GM19395 (cell line): Measurements from ENCODE around the gene COL23A1.
"Not testable (repeated sequence)": the region's sequence is repeated elsewhere in the genome, so short reads cannot be mapped to it uniquely, and the experiment has no call there.

Experiments used
- ATAC-seq: cut with Tn5 transposase; IDR thresholded peaks from one replicate; pipeline ENCODE4 v1.9.1; 2021; ENCODE audit warnings: mild to moderate bottlenecking, moderate library complexity; ENCODE audit not compliant: unreplicated experiment

The COL23A1 gene

DNA sequence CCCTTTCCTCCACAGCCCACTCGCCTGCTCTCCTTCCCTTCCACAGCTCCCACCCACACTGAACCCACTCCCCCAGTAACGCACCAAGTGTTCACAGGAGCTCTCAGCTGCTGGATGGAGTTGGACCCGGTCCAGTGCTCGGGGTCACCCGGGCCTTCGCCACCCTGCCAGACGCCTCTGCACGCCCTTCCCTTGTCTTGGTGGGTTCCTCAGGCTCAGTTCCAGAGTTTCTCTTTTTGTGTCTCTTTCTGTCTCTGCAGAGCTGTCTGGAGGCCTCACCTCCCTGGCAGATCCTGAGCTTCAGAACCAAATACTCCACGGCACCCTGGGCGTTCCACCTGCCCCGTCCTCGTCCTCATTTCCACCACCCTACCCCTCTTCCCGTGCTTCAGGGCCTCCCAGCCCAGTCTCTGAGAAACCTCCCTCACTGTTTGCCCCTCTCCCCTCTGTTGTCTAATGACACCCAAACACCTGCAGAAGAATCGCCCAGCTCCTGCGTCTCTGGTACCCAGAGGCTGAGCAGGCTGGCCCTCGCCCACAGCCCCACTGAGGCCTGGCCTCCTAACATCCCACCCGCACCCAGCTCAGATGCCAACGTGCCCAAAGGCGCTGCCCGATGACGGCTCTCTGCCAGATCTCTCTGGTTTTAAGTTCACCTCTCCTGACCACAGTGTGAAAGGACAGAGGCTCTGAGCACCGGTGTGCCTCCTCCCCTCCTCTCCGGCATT lies 74.3 kb downstream of the COL23A1 start:
- no peak for ATAC-seq

DNA sequence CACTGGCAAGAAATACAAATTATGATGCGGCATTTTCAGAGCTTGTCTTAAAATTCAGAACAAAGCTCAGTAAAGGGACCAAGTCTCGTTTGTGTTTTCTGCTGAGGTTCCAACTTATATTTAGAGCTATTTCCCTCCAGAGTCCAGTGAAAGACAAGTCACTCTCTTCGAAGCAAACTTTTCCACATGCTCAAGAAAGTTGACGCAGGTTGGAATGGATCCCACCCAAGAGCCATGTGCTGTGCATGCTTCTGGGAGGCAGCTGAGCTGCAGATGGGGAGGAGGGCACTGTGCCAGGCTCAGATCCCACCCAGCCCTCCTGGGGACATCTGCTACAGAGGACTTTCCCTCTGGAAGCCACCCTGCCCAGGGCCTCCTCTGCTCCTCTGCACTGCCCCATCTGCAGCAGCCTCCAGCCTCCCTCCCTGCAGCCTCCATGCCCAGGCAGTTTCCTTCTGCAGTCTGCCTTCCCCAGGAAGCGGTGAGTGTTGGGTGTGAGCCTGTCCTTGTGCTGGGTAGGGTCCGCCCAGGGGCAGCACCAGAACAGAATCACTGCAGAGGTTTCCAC lies 75.3 kb downstream of the COL23A1 start:
- no peak for ATAC-seq

DNA sequence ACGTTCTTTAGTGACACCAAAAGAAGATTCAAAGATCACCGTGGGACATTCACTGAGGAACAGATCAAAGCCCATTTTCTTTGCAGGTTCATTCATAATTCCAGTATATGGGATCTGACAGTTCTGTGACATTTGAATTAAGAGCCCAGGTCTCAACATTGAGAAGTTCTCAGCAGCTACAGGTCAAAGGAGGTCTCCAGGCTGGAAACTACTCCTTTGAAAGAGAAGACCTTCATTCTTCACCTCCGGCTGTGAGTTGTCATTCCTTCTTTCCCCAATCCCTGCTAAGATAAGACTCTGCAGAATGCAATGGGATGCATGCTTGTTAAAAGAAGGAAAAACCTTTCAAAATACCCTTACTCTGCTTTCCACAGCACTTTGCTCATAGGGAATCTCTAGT lies 79.0 kb downstream of the COL23A1 start:
- ATAC-seq = no peak

DNA sequence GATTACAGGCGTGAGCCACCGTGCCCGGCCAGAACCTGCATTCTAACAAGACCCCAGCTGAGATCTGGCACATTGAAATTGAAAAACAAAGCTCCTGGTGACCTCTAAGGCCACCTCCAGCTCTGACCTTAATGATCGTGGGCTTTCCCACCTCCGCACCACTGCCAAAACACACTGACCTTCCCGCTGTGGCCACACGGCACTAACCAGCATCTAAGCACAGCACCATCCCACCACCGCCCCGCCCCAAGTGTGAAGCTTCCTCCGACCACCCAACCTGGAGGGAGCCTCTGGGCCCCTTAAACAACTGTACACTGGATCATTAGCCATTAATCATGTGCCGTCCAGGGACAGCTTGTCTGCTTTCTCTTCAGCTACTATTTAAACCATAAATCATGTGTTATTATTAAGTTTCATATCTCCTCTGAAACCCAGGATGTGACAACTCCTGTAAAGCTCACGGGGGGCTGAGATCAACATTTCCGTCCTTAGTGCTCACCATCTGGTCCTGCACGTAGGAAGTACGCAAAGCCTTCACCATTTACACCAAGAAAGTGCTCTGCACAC lies 80.6 kb downstream of the COL23A1 start:
- ATAC-seq = no peak

DNA sequence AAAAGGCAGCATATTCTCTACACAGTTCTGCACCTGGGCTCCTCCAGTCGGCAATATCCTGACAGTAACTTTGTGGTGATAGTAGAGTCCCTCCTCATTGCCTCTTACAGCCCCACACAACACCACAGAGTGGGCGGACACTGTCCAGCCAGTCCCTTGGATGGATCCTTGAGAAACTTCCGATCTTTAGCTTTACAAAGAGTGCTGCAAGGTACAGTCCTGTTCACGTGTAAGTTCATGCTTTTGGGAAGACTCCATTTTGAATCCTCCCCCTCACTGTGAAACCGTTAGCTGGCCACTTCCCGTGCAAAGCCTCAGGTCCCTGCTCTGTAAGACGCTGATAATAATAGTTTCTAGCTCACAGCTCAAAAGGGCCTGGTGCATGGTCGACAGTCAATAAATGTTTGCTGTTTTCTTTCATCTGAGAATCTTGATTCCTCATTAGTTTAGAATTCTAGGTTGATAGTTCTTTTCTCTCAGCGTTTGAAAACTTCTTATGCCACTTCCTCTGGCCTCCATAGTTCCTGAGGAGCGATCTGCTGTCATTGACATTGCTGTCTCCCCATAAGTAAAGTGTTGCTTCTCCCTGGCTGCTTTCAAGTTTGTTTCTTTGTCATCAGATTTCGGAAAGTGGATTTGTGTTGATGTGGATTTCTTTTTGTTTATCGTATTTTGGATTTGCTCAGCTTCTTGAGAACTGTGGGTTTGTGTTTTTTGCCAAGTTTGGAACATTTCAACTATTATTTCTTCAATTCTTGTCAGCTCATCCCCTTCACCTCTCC lies 82.9 kb downstream of the COL23A1 start:
- ATAC-seq = no peak

DNA sequence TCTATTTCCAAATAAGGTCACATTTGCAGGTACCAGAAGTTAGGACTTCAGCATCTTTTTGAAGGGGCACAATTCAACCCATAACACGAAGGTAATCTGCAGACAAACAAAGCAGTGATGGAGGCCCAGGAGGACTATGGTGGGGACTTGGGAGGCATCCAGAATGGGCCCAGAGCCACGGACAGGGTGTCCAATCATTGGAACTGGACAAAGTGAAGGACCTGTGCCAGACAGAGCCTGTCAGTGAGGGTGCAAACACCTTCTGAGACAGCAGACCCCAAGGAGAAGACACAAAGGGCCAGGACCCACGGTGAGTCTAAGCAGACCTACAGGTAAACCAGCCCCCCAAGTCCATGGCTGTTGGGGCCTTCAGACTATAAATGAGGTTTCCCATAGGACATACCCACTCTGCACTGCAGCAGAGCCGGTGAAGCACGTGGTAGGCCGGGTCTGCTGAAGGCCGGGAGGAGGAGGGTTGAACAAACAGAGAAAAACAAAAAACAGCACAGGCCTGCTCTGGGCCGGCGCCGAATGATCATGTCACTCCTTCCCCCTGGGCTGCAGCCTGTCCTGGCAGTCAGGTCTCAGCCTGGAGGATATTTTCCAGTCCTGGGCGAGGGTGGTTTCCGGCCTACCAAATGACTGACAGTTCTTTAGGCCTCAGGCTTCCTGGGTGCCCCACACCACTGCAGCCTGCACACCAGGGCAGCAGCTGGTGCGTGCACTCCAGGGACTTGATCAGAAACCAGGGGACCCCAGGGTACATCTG lies 84.4 kb downstream of the COL23A1 start:
- no peak for ATAC-seq

DNA sequence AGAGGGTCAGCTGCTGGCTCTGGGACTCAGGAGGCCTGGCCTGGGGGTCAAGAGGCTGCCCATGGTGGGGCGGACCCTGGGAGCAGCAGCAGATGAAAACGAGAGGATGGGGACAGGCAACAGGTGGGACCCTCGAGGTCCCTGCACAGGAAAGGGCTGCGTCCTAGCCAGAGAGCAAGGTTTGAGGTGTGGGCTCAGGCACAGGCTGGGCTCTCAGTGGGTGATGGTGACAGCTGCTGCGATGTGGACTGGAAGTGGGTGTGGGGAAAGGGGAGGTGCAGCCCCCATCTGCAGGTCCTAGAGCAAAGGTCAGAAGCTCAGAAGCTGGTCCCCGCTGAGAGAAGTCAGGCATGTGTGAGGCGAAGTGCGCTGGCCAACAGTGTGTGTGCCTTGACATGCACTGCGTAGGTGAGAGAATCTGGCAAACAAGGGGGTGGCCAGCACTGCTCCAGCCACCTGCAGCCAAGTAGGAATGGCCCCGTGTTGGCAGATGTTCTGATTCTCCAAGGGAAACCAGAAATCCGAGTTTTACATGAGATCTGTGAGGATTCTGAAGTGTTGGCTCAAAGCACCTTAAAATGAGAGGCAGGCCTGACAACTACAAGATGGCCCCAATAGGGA lies 85.7 kb downstream of the COL23A1 start:
- no peak for ATAC-seq

DNA sequence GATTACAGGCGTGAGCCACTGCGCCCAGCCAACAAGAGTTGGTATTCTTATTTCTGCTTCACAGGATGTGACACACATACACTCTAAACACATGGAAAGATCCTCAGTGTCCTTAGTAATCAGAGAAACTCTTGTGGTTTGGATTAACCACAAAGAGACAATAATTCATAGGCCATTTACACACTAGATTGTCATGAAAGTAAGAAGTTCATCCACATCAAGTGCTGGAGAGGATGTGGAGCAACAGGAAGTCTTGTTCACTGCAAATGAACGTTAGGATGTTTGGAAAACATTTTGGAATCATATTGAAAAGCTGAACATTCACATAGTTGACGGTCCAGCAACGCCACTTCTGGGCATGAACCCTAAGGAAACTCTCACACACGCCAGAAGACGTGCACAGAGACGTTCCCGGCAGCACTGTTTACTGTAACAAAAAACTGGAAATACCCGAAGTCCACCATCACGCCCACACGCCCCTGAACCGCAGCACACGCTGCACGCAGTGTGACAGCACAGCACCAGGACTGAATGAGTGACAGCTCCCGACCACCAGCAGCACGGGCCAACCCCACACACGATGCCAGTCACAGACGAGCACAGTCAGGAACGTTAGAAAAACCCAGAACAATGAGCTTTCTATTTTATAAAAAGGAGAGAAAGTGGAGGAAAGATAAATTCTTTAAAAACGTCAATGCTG lies 87.6 kb downstream of the COL23A1 start:
- ATAC-seq = no peak

DNA sequence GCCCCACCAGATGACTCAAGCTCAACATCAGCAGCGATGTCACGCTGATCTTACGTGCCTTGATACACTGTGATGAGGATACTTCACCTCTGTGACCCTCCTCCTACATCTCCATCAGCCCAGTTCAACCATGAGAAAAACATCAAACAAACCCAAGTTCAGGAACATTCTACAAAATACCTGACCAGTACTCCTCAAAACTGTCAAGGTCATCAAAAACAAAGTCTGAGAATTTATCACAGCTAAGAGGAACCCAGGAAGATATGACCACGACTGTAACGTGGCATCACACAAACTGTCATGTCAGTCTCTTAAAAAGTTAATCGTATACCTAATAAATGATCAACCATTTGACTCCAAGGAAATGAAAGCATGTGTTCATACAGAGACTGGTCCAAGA lies 90.8 kb downstream of the COL23A1 start:
- no peak for ATAC-seq

DNA sequence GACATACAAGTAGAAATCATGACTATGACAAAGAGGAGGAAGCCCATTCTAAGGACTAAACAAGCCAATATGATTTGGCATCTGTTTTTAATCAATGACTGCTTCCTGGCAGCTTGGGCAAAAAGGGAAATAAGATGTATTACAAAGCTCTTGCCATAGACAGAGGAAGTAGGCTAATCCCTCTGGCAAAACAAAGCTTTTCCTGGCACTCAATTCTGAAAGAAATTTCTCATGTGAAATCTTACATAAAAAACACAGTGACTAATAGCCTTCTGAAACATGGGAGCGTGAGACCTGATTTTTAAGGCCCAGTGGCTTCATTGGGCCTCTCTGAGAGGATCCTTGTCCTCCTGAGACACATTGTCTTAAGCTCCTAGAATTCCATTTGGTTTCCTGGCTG lies 93.6 kb downstream of the COL23A1 start:
- no peak for ATAC-seq

DNA sequence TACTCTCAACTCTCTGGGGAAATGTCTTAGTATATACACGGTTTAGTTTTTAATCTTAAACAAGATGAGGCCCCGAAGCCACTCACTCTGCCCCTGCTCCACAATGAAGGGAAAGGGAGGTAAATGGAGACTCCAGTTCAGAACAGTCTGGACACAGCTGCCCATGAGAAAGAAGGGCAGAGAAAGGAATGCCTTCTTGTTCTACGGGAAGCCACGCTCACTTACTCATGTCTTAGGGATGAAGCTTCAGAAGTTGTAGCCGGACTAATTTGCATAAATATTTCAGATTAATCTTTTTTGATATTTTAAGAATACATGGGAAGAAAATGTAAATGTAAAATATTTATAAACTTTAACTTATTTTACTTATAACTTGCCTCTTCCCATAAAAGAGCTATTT lies 94.0 kb downstream of the COL23A1 start:
- ATAC-seq = no peak

DNA sequence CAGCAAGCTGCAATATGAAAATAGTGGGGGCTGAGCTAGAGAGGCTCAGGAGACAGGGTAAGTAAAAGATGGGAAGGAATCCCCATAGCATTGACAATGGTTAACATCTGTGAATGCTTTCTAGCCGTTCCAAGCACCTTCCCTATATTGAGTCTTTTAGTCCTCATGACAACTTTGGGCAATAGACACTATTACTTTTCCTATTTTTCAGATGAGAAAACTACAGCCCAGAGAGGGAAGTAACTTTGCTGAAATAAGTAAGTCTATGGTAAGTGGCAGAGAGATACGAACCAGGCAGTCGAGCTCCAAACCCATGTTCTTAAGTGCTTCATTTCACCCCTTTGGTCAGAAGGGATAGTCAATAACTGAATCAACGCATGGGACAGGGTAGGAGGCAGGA lies 94.5 kb downstream of the COL23A1 start:
- no peak for ATAC-seq

DNA sequence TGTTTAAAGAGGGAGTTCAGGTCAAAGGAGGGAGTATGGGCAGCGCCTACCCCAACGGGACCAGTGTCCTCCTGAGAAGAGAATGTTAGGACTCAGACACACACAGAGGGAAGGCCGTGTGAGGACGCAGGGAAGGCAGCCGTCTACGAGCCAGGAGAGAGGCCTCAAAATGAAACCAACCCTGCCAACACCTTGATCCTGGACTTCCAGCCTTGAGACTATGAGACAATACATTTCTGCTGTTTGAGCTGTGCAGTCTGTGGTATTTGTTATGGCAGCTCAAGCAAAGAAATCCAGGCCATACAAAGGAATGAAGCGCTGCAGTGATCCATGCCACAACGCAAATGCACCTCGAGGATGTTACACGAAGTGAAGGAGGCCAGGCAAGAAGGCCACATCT lies 97.9 kb downstream of the COL23A1 start:
- no peak for ATAC-seq

DNA sequence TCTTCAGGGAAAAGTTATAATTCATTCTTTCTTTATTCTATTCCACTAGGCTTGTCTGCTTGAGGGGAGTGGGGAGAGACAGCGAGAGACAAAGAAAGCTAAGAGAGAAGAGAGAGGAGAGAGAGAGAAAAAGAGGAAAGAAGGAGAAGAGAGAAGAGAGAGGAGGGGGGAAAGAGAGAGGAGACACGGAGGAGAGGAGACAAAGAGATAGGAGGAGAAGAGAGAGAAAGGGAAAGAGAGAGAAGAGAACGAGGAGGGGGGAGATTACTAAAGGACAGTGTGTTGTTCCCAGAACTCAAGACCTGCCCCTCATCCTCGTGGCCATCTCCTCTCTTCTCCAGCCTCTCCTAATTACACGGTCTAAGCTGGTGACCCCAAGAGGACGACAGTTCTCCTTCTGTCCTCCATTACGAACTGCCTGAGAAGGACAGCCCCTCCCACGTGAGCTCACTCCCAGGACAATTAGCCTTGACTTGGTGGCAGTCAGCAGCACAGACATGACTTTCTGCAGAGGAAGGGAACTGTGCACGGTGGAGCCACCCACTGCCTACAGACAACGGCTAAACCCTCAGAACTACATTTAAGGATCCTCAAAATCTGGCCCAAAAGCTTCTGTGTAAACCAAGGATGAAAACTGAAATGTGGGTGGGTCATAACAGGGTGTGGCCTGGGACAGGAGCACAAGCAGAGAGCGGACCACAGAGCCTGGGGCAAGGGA lies 99.1 kb downstream of the COL23A1 start:
- ATAC-seq = no peak

DNA sequence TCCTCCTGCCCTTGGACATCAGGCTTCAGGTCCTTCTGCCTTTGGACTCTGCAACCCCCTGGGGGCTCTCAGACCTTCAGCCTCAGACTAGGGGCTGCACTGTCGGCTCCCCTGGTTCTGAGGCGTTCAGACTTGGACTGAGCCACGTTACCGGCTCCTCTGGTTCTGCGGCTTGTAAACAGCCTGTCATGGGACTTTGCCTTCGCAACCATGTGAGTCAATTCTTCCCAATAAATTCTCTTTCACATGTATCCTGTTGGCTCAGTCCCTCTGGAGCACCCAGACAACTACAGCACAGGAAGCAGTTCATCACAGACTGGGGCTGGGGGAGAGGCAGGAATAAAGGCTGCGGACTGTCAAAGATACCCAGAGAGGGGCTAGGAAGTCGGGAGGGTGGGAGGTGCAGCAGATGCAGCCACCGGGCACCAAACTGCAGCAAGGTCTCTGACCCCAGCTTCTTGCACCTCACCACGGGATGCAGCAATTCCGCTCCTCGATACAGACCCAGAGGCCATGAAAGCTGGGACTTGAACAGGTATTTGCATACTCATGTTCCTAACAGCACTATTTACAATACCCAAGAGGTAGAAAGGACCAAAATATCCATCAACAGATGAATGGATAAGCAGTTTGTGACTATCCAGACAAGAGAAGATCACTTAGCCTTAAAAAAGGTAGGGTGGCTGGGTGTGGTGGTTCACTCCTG lies 100.8 kb downstream of the COL23A1 start:
- ATAC-seq = no peak

DNA sequence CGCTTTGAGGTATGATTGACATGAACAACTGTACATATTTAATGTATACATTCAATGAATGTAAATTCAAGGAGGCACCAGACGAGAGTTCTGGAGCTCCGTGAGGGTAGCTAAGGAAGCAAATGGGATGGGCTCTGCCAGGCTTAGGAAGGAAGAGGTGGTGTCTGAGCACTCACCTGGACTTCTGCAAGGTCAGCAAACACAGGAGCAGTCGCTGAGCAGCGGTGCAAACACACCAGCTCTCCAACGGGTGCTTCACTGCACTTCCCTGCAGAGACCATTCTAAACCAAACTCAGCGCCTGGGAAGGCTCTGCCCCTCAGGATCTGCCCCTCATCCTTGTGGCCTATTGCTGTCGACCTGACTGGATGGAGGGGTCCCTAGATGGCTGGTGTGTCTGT lies 101.5 kb downstream of the COL23A1 start:
- ATAC-seq = no peak

DNA sequence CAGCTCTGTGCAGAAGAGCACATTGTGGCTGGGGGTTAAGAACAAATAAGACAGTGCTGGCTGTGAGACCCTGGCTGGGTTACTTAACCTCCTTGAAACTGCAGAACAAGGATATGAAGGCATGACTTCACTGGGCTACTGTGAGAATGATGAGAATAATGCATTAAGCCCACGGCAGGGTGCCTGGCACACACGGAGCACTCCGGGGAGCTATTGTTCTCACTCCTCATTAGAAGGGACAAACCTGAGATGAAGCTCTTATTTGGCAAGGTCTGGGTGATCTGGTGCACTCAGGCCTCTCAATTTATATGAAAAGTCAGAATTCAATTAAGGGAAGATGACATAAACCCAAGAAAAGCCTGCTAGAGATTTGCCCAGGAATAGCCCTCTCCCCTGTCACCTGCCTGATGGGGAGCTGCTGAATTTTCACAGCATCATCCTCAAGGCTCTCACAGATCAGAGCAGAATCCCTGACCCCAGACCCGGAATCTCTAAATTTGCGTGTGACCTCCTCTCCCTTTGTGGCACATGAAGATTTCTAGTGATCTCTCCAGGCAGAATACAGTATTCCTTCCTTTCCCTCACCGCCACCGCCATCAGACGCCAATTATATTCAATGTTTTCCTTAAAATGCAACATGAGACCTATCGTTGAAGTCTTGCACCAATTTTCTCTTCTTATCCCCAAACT lies 102.1 kb downstream of the COL23A1 start:
- ATAC-seq = no peak

DNA sequence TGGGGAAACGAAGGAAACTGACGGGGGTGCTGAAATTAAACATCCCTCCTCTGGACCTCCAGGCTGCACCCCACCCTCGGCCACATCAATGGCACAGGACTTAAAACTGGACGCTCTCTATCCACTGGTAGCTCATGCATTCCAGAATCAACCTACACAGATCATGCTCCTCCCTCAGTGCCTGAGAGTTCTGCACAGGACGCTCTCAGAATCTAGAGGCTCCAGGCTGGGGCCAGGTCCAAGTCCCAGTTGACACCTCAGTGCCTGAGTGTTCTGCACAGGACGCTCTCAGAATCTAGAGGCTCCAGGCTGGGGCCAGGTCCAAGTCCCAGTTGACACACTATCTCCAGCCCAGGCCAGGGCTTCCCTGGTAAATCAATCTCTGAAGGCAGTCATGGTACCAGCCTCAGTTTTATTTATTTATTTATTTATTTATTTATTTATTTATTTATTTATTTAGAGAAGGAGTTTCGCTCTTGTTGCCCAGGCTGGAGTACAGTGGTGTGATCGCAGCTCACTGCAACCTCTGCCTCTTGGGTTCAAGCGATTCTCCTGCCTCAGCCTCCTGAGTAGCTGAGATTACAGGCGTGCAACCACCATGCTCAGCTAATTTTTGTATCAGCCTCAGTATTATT lies 103.2 kb downstream of the COL23A1 start:
- ATAC-seq = not testable (repeated sequence)
